ENCODE results near the gene MGLL. TPM values are rescaled to one million over a fixed set of nuclear protein-coding genes. Genes with fewer than 3 reads are reported as not detected.

The MGLL gene
- total RNA-seq, 6 experiments from 2014 or later = 128 to 144 (median 129) TPM

DNA sequence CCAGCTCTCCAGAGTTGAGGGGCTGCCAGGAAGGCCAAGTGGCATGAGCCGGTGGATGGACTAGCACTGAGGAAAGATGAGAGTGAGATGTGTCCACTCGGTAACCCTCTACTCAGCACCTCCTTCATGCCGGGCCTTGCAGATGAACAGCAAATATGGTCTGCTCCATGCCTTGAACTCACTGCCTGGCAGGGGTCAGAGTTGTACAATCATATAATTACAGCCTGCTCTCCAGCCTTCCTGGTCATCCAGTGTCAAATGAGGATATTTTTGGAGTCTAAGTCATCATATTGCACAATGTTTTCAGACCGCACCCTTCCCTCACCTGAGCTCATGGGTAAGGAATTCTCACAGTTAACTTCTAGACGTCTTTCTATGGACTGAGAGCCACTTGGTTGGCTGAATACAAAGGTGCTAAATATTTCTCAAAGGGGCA, 4.9 kb downstream of the MGLL start:
- no peaks in the 10 kb centered on the region; the same call in none of the 2 replicates for H3K27me3 Mint-ChIP-seq (ENCODE audit: insufficient read depth)
- peaks cover 84% of the 10 kb centered on the region for H3K36me3 Mint-ChIP-seq (ENCODE audit: low read depth)
- DNase-seq = peak; percentile 83
- H3K27ac Mint-ChIP-seq = peak overlapping the region; percentile 89
- no peaks in the 10 kb centered on the region for H3K9me3 Mint-ChIP-seq
- TF ChIP-seq, protein P1, sequence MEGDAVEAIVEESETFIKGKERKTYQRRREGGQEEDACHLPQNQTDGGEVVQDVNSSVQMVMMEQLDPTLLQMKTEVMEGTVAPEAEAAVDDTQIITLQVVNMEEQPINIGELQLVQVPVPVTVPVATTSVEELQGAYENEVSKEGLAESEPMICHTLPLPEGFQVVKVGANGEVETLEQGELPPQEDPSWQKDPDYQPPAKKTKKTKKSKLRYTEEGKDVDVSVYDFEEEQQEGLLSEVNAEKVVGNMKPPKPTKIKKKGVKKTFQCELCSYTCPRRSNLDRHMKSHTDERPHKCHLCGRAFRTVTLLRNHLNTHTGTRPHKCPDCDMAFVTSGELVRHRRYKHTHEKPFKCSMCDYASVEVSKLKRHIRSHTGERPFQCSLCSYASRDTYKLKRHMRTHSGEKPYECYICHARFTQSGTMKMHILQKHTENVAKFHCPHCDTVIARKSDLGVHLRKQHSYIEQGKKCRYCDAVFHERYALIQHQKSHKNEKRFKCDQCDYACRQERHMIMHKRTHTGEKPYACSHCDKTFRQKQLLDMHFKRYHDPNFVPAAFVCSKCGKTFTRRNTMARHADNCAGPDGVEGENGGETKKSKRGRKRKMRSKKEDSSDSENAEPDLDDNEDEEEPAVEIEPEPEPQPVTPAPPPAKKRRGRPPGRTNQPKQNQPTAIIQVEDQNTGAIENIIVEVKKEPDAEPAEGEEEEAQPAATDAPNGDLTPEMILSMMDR (IDR thresholded peaks at IDR 0.05) = no peak
- peak overlapping the region; percentile 64 for H3K4me3 Mint-ChIP-seq
- H3K4me1 Mint-ChIP-seq (ENCODE audit: low read depth) = peaks cover 62% of the 10 kb centered on the region

DNA sequence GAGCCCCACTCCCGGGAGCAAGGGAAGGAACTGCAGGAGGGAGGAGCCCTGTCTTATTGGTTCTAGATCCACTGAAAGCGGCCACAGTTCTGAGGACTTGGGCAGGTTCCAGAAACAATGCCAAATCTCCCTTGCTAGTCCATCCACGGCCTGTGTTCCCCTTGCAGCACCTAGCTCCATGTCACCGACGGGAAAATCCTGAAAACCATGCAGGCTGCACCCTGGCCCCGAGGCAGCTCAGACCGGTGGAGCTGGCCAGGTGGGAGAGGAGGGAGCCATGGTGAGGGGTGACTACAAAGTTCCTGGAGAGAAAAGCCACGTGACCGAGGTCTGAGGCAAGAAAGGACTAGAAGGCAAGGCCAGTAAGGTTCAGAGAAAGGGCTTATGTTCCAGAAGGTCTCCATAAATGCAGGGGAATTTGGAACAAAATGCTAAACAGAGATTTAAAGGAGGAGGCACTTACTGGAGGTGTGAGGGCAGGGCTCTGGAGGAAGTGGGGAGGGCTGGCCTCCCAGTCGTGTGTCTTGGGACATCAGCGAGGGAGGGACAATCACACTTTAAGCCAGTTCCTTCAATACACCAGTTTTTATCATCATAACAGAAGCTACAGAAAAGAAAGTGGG, 5.4 kb downstream of the MGLL start:
- Mint-ChIP-seq H3K4me1 (ENCODE audit: low read depth) (peaks cover 59% of the 10 kb centered on the region), H3K36me3 (ENCODE audit: low read depth) (peaks cover 87% of the 10 kb centered on the region), H3K27ac (peak overlapping the region; percentile 89), H3K4me3 (peak overlapping the region; percentile 64), H3K27me3 (ENCODE audit: insufficient read depth) (no peaks in the 10 kb centered on the region; the same call in none of the 2 replicates), H3K9me3 (no peaks in the 10 kb centered on the region)
- DNase-seq = no peak
- TF ChIP-seq, protein P1 (IDR thresholded peaks at IDR 0.05) = no peak

DNA sequence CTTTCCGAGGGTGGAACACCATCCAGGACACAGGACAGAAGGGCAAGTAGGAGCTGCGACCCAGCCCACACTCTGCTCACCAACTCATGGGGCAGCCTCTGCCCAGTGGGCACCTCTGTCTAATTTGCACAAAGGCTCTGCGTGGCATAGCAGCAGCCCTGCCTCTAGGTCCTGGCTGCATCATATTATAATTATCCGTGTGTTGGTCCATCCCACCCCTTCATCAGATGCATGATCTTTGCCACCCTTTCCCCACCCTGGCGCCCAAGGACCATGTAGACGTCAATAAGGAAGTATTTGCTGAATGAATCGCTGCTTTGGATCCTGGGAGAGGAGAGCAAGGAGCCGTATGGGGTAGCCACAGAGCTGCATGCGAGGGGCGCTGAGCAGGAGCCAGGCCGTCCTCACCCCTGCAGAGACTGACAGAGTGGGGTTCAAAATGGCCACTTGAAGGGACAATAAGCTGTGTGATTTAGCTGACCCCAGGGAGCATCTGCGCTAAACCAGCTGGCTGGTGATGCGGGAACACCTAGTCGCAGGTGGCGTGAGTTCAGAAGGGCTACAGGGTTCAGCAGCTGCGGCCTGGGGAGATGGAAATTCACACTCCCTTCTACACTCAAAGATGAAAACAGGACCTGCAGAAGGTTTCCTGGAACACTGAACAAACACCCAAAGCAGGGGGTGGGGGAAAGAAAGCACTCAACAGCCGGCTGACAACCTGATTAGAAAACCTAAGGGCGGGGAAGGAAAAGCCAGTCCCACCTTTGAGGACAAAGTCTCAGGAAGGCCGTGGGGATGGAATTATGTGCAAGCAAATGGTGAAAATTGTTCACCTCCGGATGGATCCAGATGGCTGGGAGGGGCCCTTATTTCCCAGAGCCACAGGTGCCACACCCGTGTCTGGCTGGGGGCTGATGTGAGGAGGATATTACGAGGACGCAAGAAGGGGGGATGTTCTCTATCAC, 6.4 kb downstream of the MGLL start:
- Mint-ChIP-seq H3K27ac (peak overlapping the region; percentile 89), H3K4me1 (ENCODE audit: low read depth) (peaks cover 57% of the 10 kb centered on the region), H3K27me3 (ENCODE audit: insufficient read depth) (no peaks in the 10 kb centered on the region; the same call in none of the 2 replicates), H3K36me3 (ENCODE audit: low read depth) (peaks cover 89% of the 10 kb centered on the region), H3K9me3 (no peaks in the 10 kb centered on the region; the same call in 1 of the 2 replicates), H3K4me3 (no peak overlapping the region)
- no peak for DNase-seq
- TF ChIP-seq, protein P1 (IDR thresholded peaks at IDR 0.05) = no peak

DNA sequence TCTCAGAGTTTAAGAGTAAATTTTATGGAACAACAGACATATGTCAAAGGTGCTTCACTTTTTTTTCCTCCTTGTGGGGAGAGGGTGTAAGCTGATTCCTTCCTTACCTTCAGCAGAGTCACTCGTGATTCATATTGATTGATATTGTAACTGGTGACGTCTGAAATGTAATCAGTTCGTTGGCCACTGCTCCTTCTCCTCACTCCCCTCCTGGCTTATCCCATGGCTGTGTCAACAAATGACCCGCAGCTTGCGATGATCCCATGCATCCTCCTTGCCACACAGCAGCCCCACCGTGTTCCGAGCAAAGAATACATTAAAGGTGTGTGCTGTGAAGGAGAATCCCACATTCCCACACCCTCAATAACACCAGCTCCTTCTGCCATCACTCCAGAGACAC, 7.3 kb downstream of the MGLL start:
- Mint-ChIP-seq H3K27me3 (ENCODE audit: insufficient read depth) (no peaks in the 10 kb centered on the region; the same call in 1 of the 2 replicates), H3K9me3 (no peaks in the 10 kb centered on the region; the same call in 1 of the 2 replicates), H3K27ac (0 out of 2 replicates have a peak overlapping the region, but pooled peaks have one; percentile 5), H3K4me3 (no peak overlapping the region), H3K36me3 (ENCODE audit: low read depth) (peaks cover 89% of the 10 kb centered on the region), H3K4me1 (ENCODE audit: low read depth) (peaks cover 57% of the 10 kb centered on the region)
- TF ChIP-seq, protein P1 (IDR thresholded peaks at IDR 0.05) = no peak
- no peak for DNase-seq

DNA sequence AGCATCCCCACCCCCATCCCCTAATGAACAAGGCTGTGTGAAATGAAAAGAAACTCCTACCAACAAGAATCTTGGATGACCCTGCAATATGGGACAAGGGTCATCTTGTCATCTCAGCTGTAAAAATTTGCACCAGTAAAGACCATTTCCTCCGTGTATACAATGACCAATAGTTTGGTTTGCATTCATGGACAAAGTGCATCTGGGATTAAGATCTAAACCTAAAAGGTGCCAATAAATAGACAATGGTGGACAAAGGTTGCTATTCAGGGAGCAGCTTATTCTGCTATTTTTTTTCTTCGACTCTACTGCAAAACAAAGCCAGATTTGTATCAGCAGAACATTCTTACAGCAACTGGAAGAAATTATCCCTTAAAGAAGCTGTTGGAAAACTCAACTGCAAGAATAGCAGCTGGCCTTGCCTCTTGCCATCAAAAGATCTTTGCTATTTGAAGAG, 8.0 kb downstream of the MGLL start:
- Mint-ChIP-seq H3K9me3 (no peaks in the 10 kb centered on the region; the same call in 1 of the 2 replicates), H3K4me3 (no peak overlapping the region), H3K27me3 (ENCODE audit: insufficient read depth) (no peaks in the 10 kb centered on the region; the same call in 1 of the 2 replicates), H3K27ac (no peak overlapping the region), H3K4me1 (ENCODE audit: low read depth) (peaks cover 58% of the 10 kb centered on the region), H3K36me3 (ENCODE audit: low read depth) (peaks cover 92% of the 10 kb centered on the region)
- no peak for DNase-seq
- TF ChIP-seq, protein P1 (IDR thresholded peaks at IDR 0.05) = no peak

All from HFFc6 (cell line).